ENCODE data around the gene GUCY2C.

DNA sequence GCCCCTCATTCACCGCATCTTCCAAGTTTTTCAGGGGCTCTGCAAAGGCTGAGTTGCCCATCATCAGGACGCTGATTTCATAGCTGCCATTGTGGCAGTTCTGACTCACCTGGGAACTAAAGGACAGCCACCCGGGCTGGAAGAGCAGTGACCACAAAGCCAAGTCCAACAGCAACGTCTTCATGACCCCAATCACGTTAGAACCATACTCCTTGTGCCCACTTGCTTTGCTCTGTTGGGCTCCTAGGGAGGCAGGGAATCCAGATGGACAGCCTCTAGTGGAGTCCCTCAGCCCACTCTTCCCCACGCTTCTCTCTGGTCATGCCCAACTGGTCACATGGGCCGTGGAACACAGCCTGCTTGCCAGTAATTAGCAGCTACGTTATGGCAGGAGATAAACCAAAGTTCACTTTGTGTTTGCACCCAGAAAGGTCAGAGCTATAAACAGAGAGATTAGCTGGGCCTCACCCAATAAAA lies at the start of gene GUCY2C:
- TF ChIP-seq, protein P1, sequence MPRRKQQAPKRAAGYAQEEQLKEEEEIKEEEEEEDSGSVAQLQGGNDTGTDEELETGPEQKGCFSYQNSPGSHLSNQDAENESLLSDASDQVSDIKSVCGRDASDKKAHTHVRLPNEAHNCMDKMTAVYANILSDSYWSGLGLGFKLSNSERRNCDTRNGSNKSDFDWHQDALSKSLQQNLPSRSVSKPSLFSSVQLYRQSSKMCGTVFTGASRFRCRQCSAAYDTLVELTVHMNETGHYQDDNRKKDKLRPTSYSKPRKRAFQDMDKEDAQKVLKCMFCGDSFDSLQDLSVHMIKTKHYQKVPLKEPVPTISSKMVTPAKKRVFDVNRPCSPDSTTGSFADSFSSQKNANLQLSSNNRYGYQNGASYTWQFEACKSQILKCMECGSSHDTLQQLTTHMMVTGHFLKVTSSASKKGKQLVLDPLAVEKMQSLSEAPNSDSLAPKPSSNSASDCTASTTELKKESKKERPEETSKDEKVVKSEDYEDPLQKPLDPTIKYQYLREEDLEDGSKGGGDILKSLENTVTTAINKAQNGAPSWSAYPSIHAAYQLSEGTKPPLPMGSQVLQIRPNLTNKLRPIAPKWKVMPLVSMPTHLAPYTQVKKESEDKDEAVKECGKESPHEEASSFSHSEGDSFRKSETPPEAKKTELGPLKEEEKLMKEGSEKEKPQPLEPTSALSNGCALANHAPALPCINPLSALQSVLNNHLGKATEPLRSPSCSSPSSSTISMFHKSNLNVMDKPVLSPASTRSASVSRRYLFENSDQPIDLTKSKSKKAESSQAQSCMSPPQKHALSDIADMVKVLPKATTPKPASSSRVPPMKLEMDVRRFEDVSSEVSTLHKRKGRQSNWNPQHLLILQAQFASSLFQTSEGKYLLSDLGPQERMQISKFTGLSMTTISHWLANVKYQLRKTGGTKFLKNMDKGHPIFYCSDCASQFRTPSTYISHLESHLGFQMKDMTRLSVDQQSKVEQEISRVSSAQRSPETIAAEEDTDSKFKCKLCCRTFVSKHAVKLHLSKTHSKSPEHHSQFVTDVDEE (CRISPR knock-in tag; IDR thresholded peaks at IDR 0.05): no peak
- TF ChIP-seq RARB (CRISPR knock-in tag; IDR thresholded peaks at IDR 0.05): no peak
- no peak for TF ChIP-seq BACH2 (CRISPR knock-in tag; IDR thresholded peaks at IDR 0.05; ENCODE audit: borderline replicate concordance)
- TF ChIP-seq, protein P2, sequence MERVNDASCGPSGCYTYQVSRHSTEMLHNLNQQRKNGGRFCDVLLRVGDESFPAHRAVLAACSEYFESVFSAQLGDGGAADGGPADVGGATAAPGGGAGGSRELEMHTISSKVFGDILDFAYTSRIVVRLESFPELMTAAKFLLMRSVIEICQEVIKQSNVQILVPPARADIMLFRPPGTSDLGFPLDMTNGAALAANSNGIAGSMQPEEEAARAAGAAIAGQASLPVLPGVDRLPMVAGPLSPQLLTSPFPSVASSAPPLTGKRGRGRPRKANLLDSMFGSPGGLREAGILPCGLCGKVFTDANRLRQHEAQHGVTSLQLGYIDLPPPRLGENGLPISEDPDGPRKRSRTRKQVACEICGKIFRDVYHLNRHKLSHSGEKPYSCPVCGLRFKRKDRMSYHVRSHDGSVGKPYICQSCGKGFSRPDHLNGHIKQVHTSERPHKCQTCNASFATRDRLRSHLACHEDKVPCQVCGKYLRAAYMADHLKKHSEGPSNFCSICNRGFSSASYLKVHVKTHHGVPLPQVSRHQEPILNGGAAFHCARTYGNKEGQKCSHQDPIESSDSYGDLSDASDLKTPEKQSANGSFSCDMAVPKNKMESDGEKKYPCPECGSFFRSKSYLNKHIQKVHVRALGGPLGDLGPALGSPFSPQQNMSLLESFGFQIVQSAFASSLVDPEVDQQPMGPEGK (CRISPR knock-in tag; IDR thresholded peaks at IDR 0.05; ENCODE audit: borderline replicate concordance): no peak
